Stimulated activated CD4-positive, alpha-beta T cell treated with anti-CD3 and anti-CD28 coated beads, Interleukin-4, amount 100 ng/mL, for 1 hour (primary cell): Measurements from ENCODE around the gene ELOA2.
"Not testable (repeated sequence)": the region's sequence is repeated elsewhere in the genome, so short reads cannot be mapped to it uniquely, and the experiment has no call there.

Experiments used
- DNase-seq: peaks from one replicate; pipeline ENCODE4 v3.0.0-alpha.2; 2020

Gene ELOA2

GRCh38 chr18:47020757-47021156 lies 14.7 kb downstream of the ELOA2 start:
- DNase-seq = not testable (repeated sequence)

GRCh38 chr18:47019870-47020269 lies 15.6 kb downstream of the ELOA2 start:
- DNase-seq = not testable (repeated sequence)
